UCSD-AML1 (cell line): ENCODE data around the gene LGI4.

Source experiments
- DNase-seq: peaks from one replicate; lab custom pipeline; 2025; ENCODE audit not compliant: unreplicated experiment; lab: John Stamatoyannopoulos, UW

LGI4 gene

GRCh38 chr19:35124098-35125060 lies 10.5 kb downstream of the LGI4 start:
- DNase-seq = no peak

- no peak for DNase-seq
Observed at GRCh38 chr19:35123573-35123972, 11.3 kb downstream of the LGI4 start.

GRCh38 chr19:35122687-35123551 lies 11.9 kb downstream of the LGI4 start:
- DNase-seq = no peak

- no peak for DNase-seq
Observed at GRCh38 chr19:35120898-35121297, 14.0 kb downstream of the LGI4 start.

GRCh38 chr19:35120492-35120891 lies 14.4 kb downstream of the LGI4 start:
- DNase-seq = no peak

- no peak for DNase-seq
Observed at GRCh38 chr19:35119578-35120155, 15.2 kb downstream of the LGI4 start.

GRCh38 chr19:35119091-35119490 lies 15.8 kb downstream of the LGI4 start:
- DNase-seq = peak; percentile 33

- no peak for DNase-seq
Observed at GRCh38 chr19:35118268-35119020, 16.4 kb downstream of the LGI4 start.

- DNase-seq = no peak
Observed at GRCh38 chr19:35117799-35118198, 17.1 kb downstream of the LGI4 start.

- DNase-seq = no peak
Observed at GRCh38 chr19:35117116-35117515, 17.7 kb downstream of the LGI4 start.

GRCh38 chr19:35116072-35116801 lies 18.6 kb downstream of the LGI4 start:
- no peak for DNase-seq

GRCh38 chr19:35115177-35115951 lies 19.5 kb downstream of the LGI4 start, which contains the start of gene FXYD3:
Gene FXYD3, plus strand, starts transcription at chr19:35115823. Its CDS starts 3,554 bp downstream, at chr19:35119377.
- no peak for DNase-seq

- peak; percentile 67 for DNase-seq
Observed at GRCh38 chr19:35114353-35115176, 20.3 kb downstream of the LGI4 start.

- no peak for DNase-seq
Observed at GRCh38 chr19:35112995-35113688, 21.7 kb downstream of the LGI4 start.

- no peak for DNase-seq
Observed at GRCh38 chr19:35110974-35111373, 23.9 kb downstream of the LGI4 start.

GRCh38 chr19:35109395-35110112 lies 25.3 kb downstream of the LGI4 start:
- no peak for DNase-seq

GRCh38 chr19:35108730-35109129 lies 26.1 kb downstream of the LGI4 start:
- DNase-seq = no peak
